Neutrophil (primary cell): Measurements from ENCODE around the gene PARD3.

Experiments used
- H3K27ac ChIP-seq: fragments of 200-600 bp; sonication (generic); 2 replicates; pipeline ENCODE4 v1.5.1; 2016; ENCODE audit warnings: mild to moderate bottlenecking, moderate library complexity
- H3K27me3 ChIP-seq: fragments of 200-600 bp; sonication (generic); 2 replicates; pipeline ENCODE4 v1.6.0; 2016; ENCODE audit warnings: mild to moderate bottlenecking
- H3K36me3 ChIP-seq: fragments of 200-600 bp; sonication (generic); 2 replicates; pipeline ENCODE4 v1.5.1; 2017
- H3K4me1 ChIP-seq, 2 experiments: fragments of 200-600 bp in 1 of 2; sonication (generic) in 1 of 2; 1 replicate in 1 of 2; 2 replicates in 1 of 2; pipeline versions ENCODE4 v1.5.1 to v1.6.1; 2013 to 2016; ENCODE audit warnings: low read depth in 1 of 2, low read length in 1 of 2, mild to moderate bottlenecking in 1 of 2, moderate library complexity in 1 of 2; ENCODE audit not compliant: control insufficient read depth in 1 of 2, insufficient read depth in 1 of 2
- H3K4me3 ChIP-seq, 2 experiments: fragments of 200-600 bp in 1 of 2; sonication (generic) in 1 of 2; 1 replicate in 1 of 2; 2 replicates in 1 of 2; pipeline ENCODE4 v1.5.1; 2013 to 2016; ENCODE audit warnings: low read depth in 1 of 2, low read length in 1 of 2, mild to moderate bottlenecking in 1 of 2, moderate library complexity in 1 of 2
- H3K9me3 ChIP-seq: fragments of 200-600 bp; sonication (generic); 2 replicates; pipeline ENCODE4 v1.5.1; 2016
- CTCF ChIP-seq: fragments of 200-600 bp; sonication (generic); IDR thresholded peaks from 2 replicates; pipeline ENCODE4 v1.5.1; 2016; ENCODE audit warnings: antibody characterized with exemption

PARD3 gene

GRCh38 chr10:34474009-34474376 is 341.1 kb downstream of the PARD3 start:
- Histone ChIP-seq H3K4me1 (no peaks in the 10 kb centered on the region), H3K27me3 (no peaks in the 10 kb centered on the region), H3K9me3 (no peaks in the 10 kb centered on the region), H3K4me3 (no peak overlapping the region), H3K36me3 (no peaks in the 10 kb centered on the region), H3K27ac (no peak overlapping the region)
- TF ChIP-seq CTCF = no peak

- Histone ChIP-seq H3K4me1 (no peaks in the 10 kb centered on the region), H3K4me3 (no peak overlapping the region), H3K9me3 (no peaks in the 10 kb centered on the region), H3K27me3 (no peaks in the 10 kb centered on the region), H3K27ac (no peak overlapping the region), H3K36me3 (no peaks in the 10 kb centered on the region)
- TF ChIP-seq CTCF = no peak
These were observed 341.7 kb downstream of the PARD3 start for GRCh38 chr10:34473174-34474008.

DNA sequence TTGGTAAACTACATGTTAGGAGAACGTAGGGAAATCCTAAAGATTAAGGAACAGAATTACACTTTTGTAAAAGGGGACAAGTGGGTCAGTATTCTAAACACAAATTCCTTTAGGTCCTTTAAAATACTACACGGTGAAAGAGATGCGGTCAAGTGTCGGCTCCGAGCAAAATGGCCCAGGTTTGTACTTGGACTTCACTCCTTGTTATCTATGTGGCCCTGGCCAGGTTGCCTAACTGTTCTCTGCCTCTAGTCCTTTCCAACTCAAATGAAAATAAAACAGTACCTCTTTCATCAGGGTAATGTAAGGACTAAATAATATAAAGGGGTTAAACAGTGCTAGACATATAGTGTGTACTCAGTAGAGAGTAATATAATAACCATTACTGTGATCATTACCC is 344.8 kb downstream of the PARD3 start:
- H3K4me3 ChIP-seq = no peak overlapping the region
- H3K27me3 ChIP-seq = no peaks in the 10 kb centered on the region
- no peaks in the 10 kb centered on the region for H3K9me3 ChIP-seq
- no peaks in the 10 kb centered on the region for H3K36me3 ChIP-seq
- no peak for TF ChIP-seq CTCF
- H3K27ac ChIP-seq = no peak overlapping the region
- no peaks in the 10 kb centered on the region for H3K4me1 ChIP-seq

DNA sequence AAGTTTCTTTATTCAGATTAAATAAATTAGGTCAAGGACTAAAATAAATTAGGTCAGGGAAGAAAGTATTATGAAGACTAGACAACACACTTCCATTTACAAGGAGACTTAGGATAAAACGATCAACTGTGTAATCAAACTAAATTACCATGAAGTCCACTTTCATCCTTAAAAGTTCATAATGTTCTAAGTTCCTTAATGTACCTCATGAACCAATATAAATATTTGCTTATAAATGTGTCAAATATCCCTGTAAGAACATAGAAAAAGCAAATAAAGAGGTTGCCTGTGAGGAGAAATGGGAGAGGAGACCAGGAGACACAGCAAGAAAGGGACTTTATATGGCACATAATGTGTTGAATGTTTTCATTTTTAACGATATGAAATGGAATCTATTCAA is 345.6 kb downstream of the PARD3 start:
- H3K4me3 ChIP-seq = no peak overlapping the region
- H3K36me3 ChIP-seq = no peaks in the 10 kb centered on the region
- no peaks in the 10 kb centered on the region for H3K27me3 ChIP-seq
- H3K9me3 ChIP-seq = no peaks in the 10 kb centered on the region
- no peaks in the 10 kb centered on the region for H3K4me1 ChIP-seq
- H3K27ac ChIP-seq = no peak overlapping the region
- no peak for TF ChIP-seq CTCF

- Histone ChIP-seq H3K36me3 (no peaks in the 10 kb centered on the region), H3K4me1 (no peaks in the 10 kb centered on the region), H3K27ac (no peak overlapping the region), H3K4me3 (no peak overlapping the region), H3K9me3 (no peaks in the 10 kb centered on the region), H3K27me3 (no peaks in the 10 kb centered on the region)
- no peak for TF ChIP-seq CTCF
These were observed 347.2 kb downstream of the PARD3 start for GRCh38 chr10:34467902-34468301.
